ENCODE results near the gene AAMP. TPM values are rescaled to one million over a fixed set of nuclear protein-coding genes. Genes with fewer than 3 reads are reported as not detected.

Gene AAMP
- total RNA-seq, 1 donor from 2014 or later, result 82.2 TPM

- Mint-ChIP-seq H3K27me3 (no peaks in the 10 kb centered on the region), H3K27ac (no peak overlapping the region), H3K4me1 (ENCODE audit: unreplicated experiment) (peaks cover 13% of the 10 kb centered on the region), H3K36me3 (no peaks in the 10 kb centered on the region), H3K4me3 (no peak overlapping the region), H3K9me3 (no peaks in the 10 kb centered on the region)
- no peak for DNase-seq (ENCODE audit: extremely low spot score, unreplicated experiment)
- no peak for TF ChIP-seq CTCF (conservative IDR thresholded peaks at IDR 0.05)
Observed at GRCh38 chr2:218306184-218306920, 36.4 kb upstream of the AAMP start.

- Mint-ChIP-seq H3K9me3 (no peaks in the 10 kb centered on the region), H3K4me3 (no peak overlapping the region), H3K27me3 (no peaks in the 10 kb centered on the region), H3K27ac (no peak overlapping the region), H3K36me3 (no peaks in the 10 kb centered on the region), H3K4me1 (ENCODE audit: unreplicated experiment) (peaks cover 11% of the 10 kb centered on the region)
- TF ChIP-seq CTCF (conservative IDR thresholded peaks at IDR 0.05), result no peak
- DNase-seq (ENCODE audit: extremely low spot score, unreplicated experiment), result no peak
Observed at GRCh38 chr2:218305383-218305782, 35.4 kb upstream of the AAMP start.

GRCh38 chr2:218301176-218301819 lies 31.4 kb upstream of the AAMP start:
- TF ChIP-seq CTCF (conservative IDR thresholded peaks at IDR 0.05), result peak; percentile 97
- peak; percentile 87 for DNase-seq (ENCODE audit: extremely low spot score, unreplicated experiment)
- Mint-ChIP-seq H3K4me1 (ENCODE audit: unreplicated experiment) (peaks cover 12% of the 10 kb centered on the region), H3K4me3 (no peak overlapping the region), H3K9me3 (no peaks in the 10 kb centered on the region), H3K27ac (peak overlapping the region; percentile 75), H3K36me3 (no peaks in the 10 kb centered on the region), H3K27me3 (no peaks in the 10 kb centered on the region)

GRCh38 chr2:218300141-218300540 lies 30.2 kb upstream of the AAMP start:
- no peak for DNase-seq (ENCODE audit: extremely low spot score, unreplicated experiment)
- Mint-ChIP-seq H3K4me1 (ENCODE audit: unreplicated experiment) (peaks cover 20% of the 10 kb centered on the region), H3K27ac (peak overlapping the region; percentile 15), H3K4me3 (no peak overlapping the region), H3K9me3 (no peaks in the 10 kb centered on the region), H3K36me3 (no peaks in the 10 kb centered on the region), H3K27me3 (no peaks in the 10 kb centered on the region)
- TF ChIP-seq CTCF (conservative IDR thresholded peaks at IDR 0.05), result no peak

- Mint-ChIP-seq H3K4me3 (no peak overlapping the region), H3K27ac (peak overlapping the region; percentile 60), H3K36me3 (no peaks in the 10 kb centered on the region)
Observed at GRCh38 chr2:218298314-218298875, 28.5 kb upstream of the AAMP start.

More at GRCh38 chr2:218298314-218298875, 28.5 kb upstream of the AAMP start:
- no peak for TF ChIP-seq CTCF (conservative IDR thresholded peaks at IDR 0.05)
- Mint-ChIP-seq H3K4me1 (ENCODE audit: unreplicated experiment) (peaks cover 33% of the 10 kb centered on the region), H3K9me3 (no peaks in the 10 kb centered on the region), H3K27me3 (no peaks in the 10 kb centered on the region)
- DNase-seq (ENCODE audit: extremely low spot score, unreplicated experiment), result no peak
